Smooth muscle cell (in vitro differentiated cells): ENCODE data around the gene LRRC47. TPM values are rescaled to one million over a fixed set of nuclear protein-coding genes. Genes with fewer than 3 reads are reported as not detected.

Experiments used
- DNase-seq: peaks from one replicate; lab custom pipeline; 2025; ENCODE audit not compliant: unreplicated experiment; lab: John Stamatoyannopoulos, UW
- H2AFZ ChIP-seq: fragments of 200-600 bp; sonication (generic); 2 replicates; pipeline ENCODE4 v1.6.0; 2016; ENCODE audit warnings: antibody characterized with exemption, low read depth, mild to moderate bottlenecking
- H3F3A ChIP-seq: fragments of 200-600 bp; sonication (generic); 2 replicates; pipeline ENCODE4 v1.6.0; 2017; ENCODE audit warnings: antibody characterized with exemption, low read depth
- H3K27ac ChIP-seq: fragments of 200-600 bp; sonication (generic); 2 replicates; pipeline ENCODE4 v1.5.1; 2016; ENCODE audit warnings: low read depth, mild to moderate bottlenecking
- H3K27me3 ChIP-seq: fragments of 200-600 bp; sonication (generic); 2 replicates; pipeline ENCODE4 v1.6.1; 2016; ENCODE audit warnings: low read depth, mild to moderate bottlenecking
- H3K36me3 ChIP-seq: fragments of 200-600 bp; sonication (generic); 2 replicates; pipeline ENCODE4 v1.5.1; 2016; ENCODE audit warnings: low read depth
- H3K4me1 ChIP-seq: fragments of 200-600 bp; sonication (generic); 2 replicates; pipeline ENCODE4 v1.5.1; 2016; ENCODE audit warnings: low read depth
- H3K4me2 ChIP-seq: fragments of 200-600 bp; sonication (generic); 2 replicates; pipeline ENCODE4 v1.6.0; 2016; ENCODE audit warnings: mild to moderate bottlenecking
- H3K4me3 ChIP-seq: fragments of 200-600 bp; sonication (generic); 2 replicates; pipeline ENCODE4 v1.5.1; 2016; ENCODE audit warnings: mild to moderate bottlenecking
- H3K79me2 ChIP-seq: fragments of 200-600 bp; sonication (generic); 2 replicates; pipeline ENCODE4 v1.6.0; 2016; ENCODE audit warnings: low read depth, mild to moderate bottlenecking
- H3K9ac ChIP-seq: fragments of 200-600 bp; sonication (generic); 2 replicates; pipeline ENCODE4 v1.6.0; 2016; ENCODE audit warnings: low read depth
- H3K9me3 ChIP-seq: fragments of 200-600 bp; sonication (generic); replicated peaks from 2 replicates; pipeline ENCODE4 v1.5.1; 2016; ENCODE audit warnings: low read depth
- H4K20me1 ChIP-seq: fragments of 200-600 bp; sonication (generic); 2 replicates; pipeline ENCODE4 v1.6.0; 2016; ENCODE audit warnings: low read depth
- WGBS: methylation state at CpG from one replicate; pipeline ENCODE4 v1.1.7; 2016; ENCODE audit warnings: low lambda C conversion rate; 5-methylcytosine and 5-hydroxymethylcytosine counted together
- polyA plus RNA-seq: library from polyadenylated mRNA; unstranded; fragments of >200 nt; fragmentation: Nextera tagmentation; extraction: Ambion mirVana; gene quantifications from 2 replicates; pipeline ENCODE4 v1.2.1, GENCODE V29; 2016
- total RNA-seq: library from RNA; depleted of rRNA; stranded (reverse); fragments of >200 nt; gene quantifications from 2 replicates; pipeline ENCODE4 v1.2.3, GENCODE V29; 2014
- TF ChIP-seq, protein P1 (sequence below): fragments of 200-600 bp; sonication (generic); IDR thresholded peaks from 2 replicates; pipeline ENCODE4 v1.5.1; 2017; ENCODE audit warnings: borderline replicate concordance, mild to moderate bottlenecking, antibody characterized with exemption; ENCODE audit not compliant: insufficient read depth, poor library complexity, severe bottlenecking

The LRRC47 gene
- total and polyA plus RNA-seq, 2 experiments from 2014 or later: 24.9 to 38.0 TPM

GRCh38 chr1:3834701-3835100, 38.4 kb upstream of the LRRC47 start:
- no peak overlapping the region for H3K9ac ChIP-seq
- H3K27me3 ChIP-seq: no peaks in the 10 kb centered on the region
- H3K9me3 ChIP-seq: no peaks in the 10 kb centered on the region
- TF ChIP-seq, protein P1, sequence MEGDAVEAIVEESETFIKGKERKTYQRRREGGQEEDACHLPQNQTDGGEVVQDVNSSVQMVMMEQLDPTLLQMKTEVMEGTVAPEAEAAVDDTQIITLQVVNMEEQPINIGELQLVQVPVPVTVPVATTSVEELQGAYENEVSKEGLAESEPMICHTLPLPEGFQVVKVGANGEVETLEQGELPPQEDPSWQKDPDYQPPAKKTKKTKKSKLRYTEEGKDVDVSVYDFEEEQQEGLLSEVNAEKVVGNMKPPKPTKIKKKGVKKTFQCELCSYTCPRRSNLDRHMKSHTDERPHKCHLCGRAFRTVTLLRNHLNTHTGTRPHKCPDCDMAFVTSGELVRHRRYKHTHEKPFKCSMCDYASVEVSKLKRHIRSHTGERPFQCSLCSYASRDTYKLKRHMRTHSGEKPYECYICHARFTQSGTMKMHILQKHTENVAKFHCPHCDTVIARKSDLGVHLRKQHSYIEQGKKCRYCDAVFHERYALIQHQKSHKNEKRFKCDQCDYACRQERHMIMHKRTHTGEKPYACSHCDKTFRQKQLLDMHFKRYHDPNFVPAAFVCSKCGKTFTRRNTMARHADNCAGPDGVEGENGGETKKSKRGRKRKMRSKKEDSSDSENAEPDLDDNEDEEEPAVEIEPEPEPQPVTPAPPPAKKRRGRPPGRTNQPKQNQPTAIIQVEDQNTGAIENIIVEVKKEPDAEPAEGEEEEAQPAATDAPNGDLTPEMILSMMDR: no peak
- 98% methylated on average over 10 of the region's 10 CpGs for WGBS
- no peaks in the 10 kb centered on the region for H3F3A ChIP-seq
- no peaks in the 10 kb centered on the region for H4K20me1 ChIP-seq
- no peak overlapping the region for H3K27ac ChIP-seq
- no peaks in the 10 kb centered on the region for H3K4me1 ChIP-seq
- DNase-seq: no peak
- no peak overlapping the region for H2AFZ ChIP-seq
- H3K4me3 ChIP-seq: no peak overlapping the region
- H3K36me3 ChIP-seq: peaks cover 31% of the 10 kb centered on the region
- H3K79me2 ChIP-seq: no peaks in the 10 kb centered on the region
- H3K4me2 ChIP-seq: no peak overlapping the region

GRCh38 chr1:3831689-3832088, 35.4 kb upstream of the LRRC47 start:
- Histone ChIP-seq H3K36me3 (peaks cover 6% of the 10 kb centered on the region), H2AFZ (no peak overlapping the region), H3K27ac (no peak overlapping the region), H4K20me1 (no peaks in the 10 kb centered on the region), H3K4me1 (no peaks in the 10 kb centered on the region), H3K4me2 (no peak overlapping the region), H3K9me3 (no peaks in the 10 kb centered on the region), H3K9ac (no peak overlapping the region), H3F3A (no peaks in the 10 kb centered on the region), H3K4me3 (no peak overlapping the region), H3K27me3 (no peaks in the 10 kb centered on the region), H3K79me2 (no peaks in the 10 kb centered on the region)
- DNase-seq: no peak
- WGBS: 82% methylated on average over 6 of the region's 6 CpGs
- TF ChIP-seq, protein P1: no peak

DNA sequence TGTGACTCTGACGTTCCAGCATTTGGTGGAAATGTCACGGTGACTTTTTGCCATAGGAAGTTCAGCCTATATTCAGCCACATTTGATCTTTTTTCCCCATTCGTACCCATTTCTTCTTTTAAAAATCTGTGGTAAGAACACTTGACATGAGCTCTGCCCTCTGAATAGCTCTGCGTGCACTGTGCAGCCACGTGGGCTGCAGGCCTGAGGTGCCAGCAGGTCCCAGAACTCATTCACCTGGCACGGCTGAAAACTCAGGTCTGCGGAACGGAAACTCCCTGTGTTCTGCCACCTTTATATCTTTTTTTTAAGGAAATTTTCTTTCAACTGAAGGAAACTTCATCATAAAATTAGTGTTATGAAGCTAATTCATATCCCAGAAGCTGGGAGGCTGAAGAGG, 32.1 kb upstream of the LRRC47 start:
- H3K9ac ChIP-seq: no peak overlapping the region
- 94% methylated on average over 8 of the region's 8 CpGs for WGBS
- TF ChIP-seq, protein P1: no peak
- no peak overlapping the region for H2AFZ ChIP-seq
- no peaks in the 10 kb centered on the region for H3K4me1 ChIP-seq
- H3K9me3 ChIP-seq: no peaks in the 10 kb centered on the region
- H3K27ac ChIP-seq: no peak overlapping the region
- H3K36me3 ChIP-seq: no peaks in the 10 kb centered on the region
- H3F3A ChIP-seq: no peaks in the 10 kb centered on the region
- no peaks in the 10 kb centered on the region for H4K20me1 ChIP-seq
- no peak for DNase-seq
- H3K79me2 ChIP-seq: no peaks in the 10 kb centered on the region
- H3K4me2 ChIP-seq: no peak overlapping the region
- no peak overlapping the region for H3K4me3 ChIP-seq
- no peaks in the 10 kb centered on the region for H3K27me3 ChIP-seq

DNA sequence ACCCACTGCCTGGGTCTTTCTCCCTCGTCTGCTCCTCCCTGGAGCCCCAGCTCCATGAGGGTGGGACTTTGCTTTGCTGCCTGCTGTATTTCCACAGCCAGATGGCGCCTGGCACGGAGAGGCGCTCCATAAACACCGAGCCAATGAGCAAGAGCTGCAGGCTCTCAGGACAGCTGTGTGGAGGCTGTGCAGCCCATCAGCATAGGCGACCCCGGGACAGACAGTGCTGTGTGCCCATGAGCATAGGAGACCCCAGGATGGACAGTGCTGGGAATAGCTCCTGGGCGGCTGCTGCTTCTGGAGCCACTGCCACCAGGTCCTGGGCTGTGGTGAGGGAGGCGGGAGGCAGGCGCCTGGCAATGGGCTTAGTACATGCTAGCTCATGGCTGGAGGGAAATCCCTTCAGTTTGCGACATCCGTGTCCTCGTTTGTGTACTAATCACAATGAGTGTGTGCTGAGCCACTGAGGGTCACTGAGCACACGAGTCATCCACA, 31.6 kb upstream of the LRRC47 start:
- Histone ChIP-seq H3K36me3 (no peaks in the 10 kb centered on the region), H2AFZ (no peak overlapping the region), H3K9ac (no peak overlapping the region), H3F3A (no peaks in the 10 kb centered on the region), H3K4me1 (no peaks in the 10 kb centered on the region), H3K27ac (no peak overlapping the region), H3K27me3 (no peaks in the 10 kb centered on the region), H3K4me3 (no peak overlapping the region), H4K20me1 (no peaks in the 10 kb centered on the region), H3K79me2 (no peaks in the 10 kb centered on the region), H3K9me3 (no peaks in the 10 kb centered on the region), H3K4me2 (no peak overlapping the region)
- 89% methylated on average over 14 of the region's 14 CpGs for WGBS
- TF ChIP-seq, protein P1: no peak
- DNase-seq: no peak
